Measurements from ENCODE around the gene CEP55.

The CEP55 gene

GRCh38 chr10:93471110-93471651 lies 25.2 kb upstream of the CEP55 start:
- no peak for DNase-seq

- DNase-seq, result no peak
Measured at GRCh38 chr10:93473161-93473560, 23.3 kb upstream of the CEP55 start.

- DNase-seq, result no peak
Measured at GRCh38 chr10:93473804-93474472, 22.5 kb upstream of the CEP55 start.

GRCh38 chr10:93475227-93475626 lies 21.2 kb upstream of the CEP55 start:
- no peak for DNase-seq

- no peak for DNase-seq
Measured at GRCh38 chr10:93475871-93476270, 20.5 kb upstream of the CEP55 start.

- no peak for DNase-seq
Measured at GRCh38 chr10:93476756-93477155, 19.7 kb upstream of the CEP55 start.

GRCh38 chr10:93478873-93479272 lies 17.5 kb upstream of the CEP55 start:
- no peak for DNase-seq

GRCh38 chr10:93481637-93482144 lies 14.7 kb upstream of the CEP55 start:
- no peak for DNase-seq

GRCh38 chr10:93482145-93482834 lies 14.1 kb upstream of the CEP55 start, which contains the start of gene MYOF:
MYOF (minus strand) TSS chr10:93482334; CDS start chr10:93482194, 140 bp downstream.
- DNase-seq, result peak; percentile 2 to 26

GRCh38 chr10:93485690-93486089 lies 10.7 kb upstream of the CEP55 start:
- no peak for DNase-seq

GRCh38 chr10:93488956-93489528 lies 7.4 kb upstream of the CEP55 start:
- no peak for DNase-seq

- DNase-seq, result no peak
Measured at GRCh38 chr10:93491602-93492121, 4.8 kb upstream of the CEP55 start.

- no peak for DNase-seq
Measured at GRCh38 chr10:93493162-93493561, 3.2 kb upstream of the CEP55 start.

- DNase-seq, result no peak
Measured at GRCh38 chr10:93494494-93494893, 1.9 kb upstream of the CEP55 start.

GRCh38 chr10:93495654-93496321 lies 624 bp upstream of the CEP55 start:
- peak in 1 of 2 experiments; percentile 51 for DNase-seq

GRCh38 chr10:93498166-93498565 lies 1.8 kb downstream of the CEP55 start:
- no peak for DNase-seq

GRCh38 chr10:93501650-93502049 lies 5.2 kb downstream of the CEP55 start:
- no peak for DNase-seq

GRCh38 chr10:93503075-93503474 lies 6.7 kb downstream of the CEP55 start:
- no peak for DNase-seq

GRCh38 chr10:93505075-93505474 lies 8.7 kb downstream of the CEP55 start:
- DNase-seq, result no peak

- DNase-seq, result no peak
Measured at GRCh38 chr10:93509816-93510215, 13.4 kb downstream of the CEP55 start.

GRCh38 chr10:93512565-93512964 lies 16.2 kb downstream of the CEP55 start:
- no peak for DNase-seq

GRCh38 chr10:93513091-93513490 lies 16.7 kb downstream of the CEP55 start:
- peak in 1 of 2 experiments; percentile 37 for DNase-seq

- peak; percentile 45 to 76 for DNase-seq
Measured at GRCh38 chr10:93514521-93514920, 18.1 kb downstream of the CEP55 start.

Measured in NCI-H524 (cell line).